ENCODE measurements around the gene FHIP1A. TPM values are rescaled to one million over a fixed set of nuclear protein-coding genes. Genes with fewer than 3 reads are reported as not detected.
A peak's percentile ranks its signal among the peaks of the same experiment; 100 is the strongest.

Gene FHIP1A
- total RNA-seq, 2 donors from 2014 or later = 18.9 to 29.2 TPM

GRCh38 chr4:151430740-151431457 lies 21.9 kb downstream of the FHIP1A start:
- H3K9me3 Mint-ChIP-seq = no peaks in the 10 kb centered on the region
- peaks cover 47% of the 10 kb centered on the region for H3K4me1 Mint-ChIP-seq
- no peaks in the 10 kb centered on the region for H3K36me3 ChIP-seq (ENCODE audit: control insufficient read depth, insufficient read depth, low read length)
- H3K36me3 Mint-ChIP-seq (ENCODE audit: low read depth) = no peaks in the 10 kb centered on the region
- peaks cover 9% of the 10 kb centered on the region for H3K4me1 ChIP-seq (ENCODE audit: control insufficient read depth, insufficient read depth, low read length)
- no peak overlapping the region for H3K4me3 ChIP-seq (ENCODE audit: low read length)
- no peaks in the 10 kb centered on the region for H3K27me3 Mint-ChIP-seq (ENCODE audit: insufficient read depth)
- H3K27ac ChIP-seq (ENCODE audit: low read depth, low read length) = no peak overlapping the region
- no peaks in the 10 kb centered on the region for H3K27me3 ChIP-seq (ENCODE audit: control insufficient read depth, insufficient read depth, low read length, poor library complexity, severe bottlenecking)
- H3K9ac ChIP-seq (ENCODE audit: extremely low read depth, low read length, poor library complexity, severe bottlenecking) = no peak overlapping the region
- H3K27ac Mint-ChIP-seq = peak overlapping the region; percentile 8
- DNase-seq = peak; percentile 58
- no peaks in the 10 kb centered on the region for H3K9me3 ChIP-seq (ENCODE audit: control insufficient read depth, low read length)
- no peak overlapping the region for H3K4me3 Mint-ChIP-seq
- WGBS, 2 experiments (ENCODE audit: insufficient coverage in 1 of 2, insufficient read length in 1 of 2) = 62 to 63% methylated on average over 3 to 6 of the region's 6 CpGs
- TF ChIP-seq CTCF (conservative IDR thresholded peaks at IDR 0.05) = no peak

- Histone ChIP-seq H3K27ac (ENCODE audit: low read depth, low read length) (no peak overlapping the region), H3K9me3 (ENCODE audit: control insufficient read depth, low read length) (no peaks in the 10 kb centered on the region), H3K9ac (ENCODE audit: extremely low read depth, low read length, poor library complexity, severe bottlenecking) (no peak overlapping the region), H3K36me3 (ENCODE audit: control insufficient read depth, insufficient read depth, low read length) (no peaks in the 10 kb centered on the region), H3K4me3 (ENCODE audit: low read length) (no peak overlapping the region), H3K4me1 (ENCODE audit: control insufficient read depth, insufficient read depth, low read length) (peaks cover 9% of the 10 kb centered on the region), H3K27me3 (ENCODE audit: control insufficient read depth, insufficient read depth, low read length, poor library complexity, severe bottlenecking) (no peaks in the 10 kb centered on the region)
- H3K9me3 Mint-ChIP-seq = no peaks in the 10 kb centered on the region
- peaks cover 45% of the 10 kb centered on the region for H3K4me1 Mint-ChIP-seq
- no peaks in the 10 kb centered on the region for H3K36me3 Mint-ChIP-seq (ENCODE audit: low read depth)
- no peak overlapping the region for H3K27ac Mint-ChIP-seq
- no peak overlapping the region for H3K4me3 Mint-ChIP-seq
- no peak for TF ChIP-seq CTCF (conservative IDR thresholded peaks at IDR 0.05)
- DNase-seq = no peak
- H3K27me3 Mint-ChIP-seq (ENCODE audit: insufficient read depth) = no peaks in the 10 kb centered on the region
Measured at GRCh38 chr4:151431728-151432127, 22.8 kb downstream of the FHIP1A start.

GRCh38 chr4:151432654-151433053 lies 23.7 kb downstream of the FHIP1A start:
- Mint-ChIP-seq H3K4me3 (no peak overlapping the region), H3K4me1 (peaks cover 45% of the 10 kb centered on the region), H3K9me3 (no peaks in the 10 kb centered on the region), H3K27me3 (ENCODE audit: insufficient read depth) (no peaks in the 10 kb centered on the region), H3K36me3 (ENCODE audit: low read depth) (no peaks in the 10 kb centered on the region), H3K27ac (no peak overlapping the region)
- no peak for TF ChIP-seq CTCF (conservative IDR thresholded peaks at IDR 0.05)
- DNase-seq = no peak
- Histone ChIP-seq H3K4me1 (ENCODE audit: control insufficient read depth, insufficient read depth, low read length) (peaks cover 9% of the 10 kb centered on the region), H3K9me3 (ENCODE audit: control insufficient read depth, low read length) (no peaks in the 10 kb centered on the region), H3K9ac (ENCODE audit: extremely low read depth, low read length, poor library complexity, severe bottlenecking) (no peak overlapping the region), H3K36me3 (ENCODE audit: control insufficient read depth, insufficient read depth, low read length) (no peaks in the 10 kb centered on the region), H3K27me3 (ENCODE audit: control insufficient read depth, insufficient read depth, low read length, poor library complexity, severe bottlenecking) (no peaks in the 10 kb centered on the region), H3K27ac (ENCODE audit: low read depth, low read length) (no peak overlapping the region), H3K4me3 (ENCODE audit: low read length) (no peak overlapping the region)
